KBM-7 (cell line): Measurements from ENCODE around the gene GAGE13.
"Not testable (repeated sequence)": the region's sequence is repeated elsewhere in the genome, so short reads cannot be mapped to it uniquely, and the experiment has no call there.

ENCODE experiments used
- DNase-seq: peaks from one replicate; pipeline ENCODE4 v3.0.0-alpha.2; 2015
- in situ Hi-C: fragments of 300-500 bp; cut with MboI; formaldehyde crosslinking; loops from 2 replicates; pipeline ENCODE4 v1.14.3; 2020; ENCODE audit warnings: low sequenced_read_pairs, low pct_unique_long_range_greater_than_20kb, mixed read lengths

The GAGE13 gene

DNA sequence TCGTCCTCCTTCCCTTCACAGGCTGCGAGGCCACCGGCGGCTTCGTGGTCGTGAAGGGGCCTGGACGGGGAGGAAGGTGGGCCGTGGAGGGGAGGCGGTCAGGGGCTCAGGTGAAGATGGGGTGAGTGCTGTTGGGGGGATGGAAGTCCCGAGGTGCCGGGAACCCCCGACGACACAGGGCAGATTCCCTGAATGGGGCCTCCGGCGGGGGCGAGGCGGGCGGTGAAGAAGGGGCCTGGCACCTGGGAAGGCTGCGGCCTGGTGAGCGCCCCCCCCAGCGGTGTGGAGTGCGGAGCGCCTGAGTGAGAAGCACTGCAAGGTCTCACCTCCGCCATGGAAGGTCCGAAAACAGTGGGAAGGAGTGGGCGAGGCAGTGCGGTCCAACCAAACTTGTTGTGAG lies 9.1 kb upstream of the GAGE13 start:
- in situ Hi-C loops, DNase-seq: not testable (repeated sequence)

DNA sequence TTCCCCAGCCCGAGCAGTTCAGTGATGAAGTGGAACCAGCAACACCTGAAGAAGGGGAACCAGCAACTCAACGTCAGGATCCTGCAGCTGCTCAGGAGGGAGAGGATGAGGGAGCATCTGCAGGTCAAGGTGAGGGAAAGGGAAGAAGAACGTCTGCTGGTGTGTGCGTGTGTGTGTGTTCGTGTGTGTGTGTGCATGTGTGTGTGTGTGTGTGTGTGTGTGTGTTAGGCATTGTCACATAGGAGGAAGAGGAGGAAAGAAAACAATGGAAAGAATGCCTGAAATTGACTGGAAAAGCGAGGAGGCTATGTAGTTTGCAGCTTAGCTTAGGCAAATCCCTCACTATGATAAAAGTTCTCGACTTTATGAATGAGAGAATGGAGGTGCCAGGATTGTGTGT lies 7.6 kb upstream of the GAGE13 start:
- in situ Hi-C loops, DNase-seq: not testable (repeated sequence)

DNA sequence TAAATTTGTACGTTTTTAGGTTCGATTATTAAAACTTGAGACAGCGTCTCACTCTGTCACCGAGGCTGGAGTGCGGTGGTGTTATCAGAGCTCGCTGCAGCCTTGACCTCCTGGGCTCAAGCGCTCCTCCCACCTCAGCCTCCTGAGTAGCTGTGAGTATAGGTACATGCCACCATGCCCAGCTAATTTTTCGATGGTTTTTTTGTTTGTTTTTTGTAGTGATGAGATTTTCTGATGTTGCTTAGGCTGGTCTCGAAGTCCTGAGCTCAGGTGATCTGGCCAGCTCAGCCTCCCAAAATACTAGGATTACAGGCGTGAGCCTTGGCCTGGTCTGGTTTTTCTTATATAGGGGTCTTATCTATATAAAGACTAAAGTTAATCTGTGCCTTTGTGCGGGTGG lies 961 bp upstream of the GAGE13 start:
- in situ Hi-C loops, DNase-seq: not testable (repeated sequence)

DNA sequence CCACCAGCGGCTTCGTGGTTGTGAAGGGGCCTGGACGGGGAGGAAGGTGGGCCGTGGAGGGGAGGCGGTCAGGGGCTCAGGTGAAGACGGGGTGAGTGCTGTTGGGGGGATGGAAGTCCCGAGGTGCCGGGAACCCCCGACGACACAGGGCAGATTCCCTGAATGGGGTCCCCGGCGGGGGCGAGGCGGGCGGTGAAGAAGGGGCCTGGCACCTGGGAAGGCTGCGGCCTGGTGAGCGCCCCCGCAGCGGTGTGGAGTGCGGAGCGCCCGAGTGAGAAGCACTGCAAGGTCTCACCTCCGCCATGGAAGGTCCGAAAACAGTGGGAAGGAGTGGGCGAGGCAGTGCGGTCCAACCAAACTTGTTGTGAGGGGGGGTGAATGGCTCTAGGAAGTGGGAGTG lies 459 bp downstream of the GAGE13 start:
- in situ Hi-C loops, DNase-seq: not testable (repeated sequence)

DNA sequence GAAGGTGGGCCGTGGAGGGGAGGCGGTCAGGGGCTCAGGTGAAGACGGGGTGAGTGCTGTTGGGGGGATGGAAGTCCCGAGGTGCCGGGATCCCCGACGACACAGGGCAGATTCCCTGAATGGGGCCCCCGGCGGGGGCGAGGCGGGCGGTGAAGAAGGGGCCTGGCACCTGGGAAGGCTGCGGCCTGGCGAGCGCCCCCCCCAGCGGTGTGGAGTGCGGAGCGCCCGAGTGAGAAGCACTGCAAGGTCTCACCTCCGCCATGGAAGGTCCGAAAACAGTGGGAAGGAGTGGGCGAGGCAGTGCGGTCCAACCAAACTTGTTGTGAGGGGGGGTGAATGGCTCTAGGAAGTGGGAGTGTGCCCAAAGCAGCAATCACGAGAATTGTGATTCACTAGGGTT lies 10.1 kb downstream of the GAGE13 start:
- in situ Hi-C loops, DNase-seq: not testable (repeated sequence)

DNA sequence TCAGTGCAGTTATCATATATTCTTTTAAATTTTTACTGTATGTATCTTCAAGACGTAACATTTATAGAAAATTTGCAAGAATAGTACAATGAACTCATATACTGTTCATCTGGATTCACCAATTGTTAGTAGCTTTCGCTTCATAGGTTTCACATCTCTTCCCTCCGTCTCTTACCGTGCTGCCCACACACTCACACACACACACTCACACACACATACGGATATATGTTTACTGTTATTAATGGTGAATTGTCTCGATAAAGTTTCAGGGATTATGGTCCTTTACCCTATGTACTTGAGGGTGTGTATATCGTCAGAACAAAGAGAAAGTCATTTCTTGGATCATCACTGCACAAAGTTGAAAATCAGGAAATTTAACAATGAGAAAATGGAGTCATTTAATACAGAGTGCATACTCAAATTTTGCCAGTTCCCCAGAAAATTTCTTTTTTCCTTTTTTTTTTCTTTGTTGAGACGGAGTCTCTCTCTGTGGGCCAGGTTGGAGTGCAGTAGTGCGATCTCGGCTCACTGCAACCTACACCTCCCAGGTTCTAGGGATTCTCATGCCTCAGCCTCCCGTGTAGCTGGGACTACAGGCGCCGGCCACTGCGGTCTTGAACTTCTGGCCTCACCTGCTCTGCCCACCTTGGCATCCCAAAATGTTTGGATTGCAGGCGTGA lies 13.3 kb downstream of the GAGE13 start:
- in situ Hi-C loops, DNase-seq: not testable (repeated sequence)

DNA sequence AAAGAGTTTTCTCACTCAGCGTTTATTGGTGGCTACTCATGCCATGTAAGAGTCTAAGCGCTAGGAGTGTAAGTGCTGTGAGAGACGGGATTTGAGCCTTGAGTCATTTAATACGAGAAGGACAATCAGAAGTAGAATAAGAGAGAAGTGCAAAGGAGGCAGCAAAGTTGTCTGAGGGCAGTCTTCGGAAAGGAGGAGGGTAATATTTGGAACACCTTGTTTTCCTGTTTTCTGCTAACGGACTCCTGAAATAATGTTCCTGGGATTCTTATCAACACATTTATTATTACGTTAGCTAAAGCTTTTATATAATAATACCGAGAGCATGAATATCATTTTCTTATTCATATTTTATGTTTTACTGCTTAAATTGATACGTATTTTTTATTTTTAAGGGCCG lies 14.0 kb downstream of the GAGE13 start:
- DNase-seq, in situ Hi-C loops: not testable (repeated sequence)

DNA sequence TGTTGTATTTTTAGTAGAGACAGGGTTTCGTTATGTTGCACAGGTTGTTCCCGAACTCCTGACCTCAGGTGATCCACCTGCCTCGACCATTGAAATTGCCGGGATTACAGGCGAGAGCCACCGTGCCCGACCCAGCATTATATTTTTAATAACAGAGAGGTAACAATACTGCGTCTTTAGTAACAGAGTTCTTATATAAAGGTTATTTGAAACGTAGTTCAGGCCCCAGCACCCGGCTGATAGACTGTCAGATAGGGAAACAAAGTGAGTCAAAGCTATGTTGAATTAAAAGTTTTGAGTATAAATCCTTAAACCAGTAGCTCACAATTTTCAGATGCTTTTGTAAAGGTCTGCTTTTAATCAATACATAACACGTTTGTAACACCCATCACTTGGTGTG lies 14.8 kb downstream of the GAGE13 start:
- in situ Hi-C loops, DNase-seq: not testable (repeated sequence)
